Sciatic nerve (tissue), 2 donors: ENCODE results near the gene DENND1B. TPM values are rescaled to one million over a fixed set of nuclear protein-coding genes. Genes with fewer than 3 reads are reported as not detected.

Source experiments
- ATAC-seq: fragments of 200-7000 bp; cut with Tn5 transposase; one replicate; pipeline ENCODE4 v1.9.1; 2020; ENCODE audit warnings: mild to moderate bottlenecking, moderate library complexity
- DNase-seq: peaks from one replicate; pipeline ENCODE4 v3.0.0-alpha.2; 2020; ENCODE audit warnings: low spot score
- intact Hi-C: fragments of 100-400 bp; cut with DNase I; formaldehyde crosslinking; loops from one replicate; pipeline ENCODE4 v1.14.2; 2022
- total RNA-seq: library from RNA; stranded (reverse); fragmentation: NEBNext Ultra II Directional; extraction: Animal tissue kit (Norgen Biotek cat#: 25700); gene quantifications from one replicate; pipeline ENCODE4 v1.2.1, GENCODE V29; 2021
- donor health status: DM: no; HTN: no; CAD: no.
- donor health status: DM: no; HTN: no; CAD: no.

Gene DENND1B
- total RNA-seq, 1 donor from 2014 or later = 16.6 TPM

DNA sequence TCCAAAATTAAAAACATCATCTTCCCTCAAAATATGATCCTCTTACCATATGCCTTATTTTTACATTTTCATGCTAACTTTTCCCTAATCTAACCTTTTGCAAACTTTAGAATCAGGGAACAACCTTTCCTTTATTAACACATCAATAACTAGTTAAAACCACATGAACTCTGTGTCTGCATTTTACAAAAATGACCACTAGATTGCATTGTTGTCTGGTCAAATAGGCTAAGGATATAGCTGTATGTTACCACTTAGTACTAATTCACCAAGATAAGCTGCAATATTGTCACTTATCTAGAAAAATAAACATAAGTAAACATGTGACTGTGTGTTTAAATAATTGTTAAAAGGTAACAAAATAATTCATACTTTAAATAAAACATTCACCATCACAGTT, 82.3 kb downstream of the DENND1B start:
- DNase-seq (no peak), ATAC-seq (no peak)
- intact Hi-C loops = no loop called here

GRCh38 chr1:197691816-197692215, 83.5 kb downstream of the DENND1B start:
- intact Hi-C loops = no loop called here
- no peak for ATAC-seq

GRCh38 chr1:197690074-197690473, 85.2 kb downstream of the DENND1B start:
- intact Hi-C loops = no loop called here
- DNase-seq (no peak), ATAC-seq (no peak)

More at GRCh38 chr1:197691816-197692215, 83.5 kb downstream of the DENND1B start:
- DNase-seq = no peak

- DNase-seq (no peak), ATAC-seq (no peak)
- intact Hi-C loops = no loop called here
These were observed 87.0 kb downstream of the DENND1B start for GRCh38 chr1:197688233-197688632.

DNA sequence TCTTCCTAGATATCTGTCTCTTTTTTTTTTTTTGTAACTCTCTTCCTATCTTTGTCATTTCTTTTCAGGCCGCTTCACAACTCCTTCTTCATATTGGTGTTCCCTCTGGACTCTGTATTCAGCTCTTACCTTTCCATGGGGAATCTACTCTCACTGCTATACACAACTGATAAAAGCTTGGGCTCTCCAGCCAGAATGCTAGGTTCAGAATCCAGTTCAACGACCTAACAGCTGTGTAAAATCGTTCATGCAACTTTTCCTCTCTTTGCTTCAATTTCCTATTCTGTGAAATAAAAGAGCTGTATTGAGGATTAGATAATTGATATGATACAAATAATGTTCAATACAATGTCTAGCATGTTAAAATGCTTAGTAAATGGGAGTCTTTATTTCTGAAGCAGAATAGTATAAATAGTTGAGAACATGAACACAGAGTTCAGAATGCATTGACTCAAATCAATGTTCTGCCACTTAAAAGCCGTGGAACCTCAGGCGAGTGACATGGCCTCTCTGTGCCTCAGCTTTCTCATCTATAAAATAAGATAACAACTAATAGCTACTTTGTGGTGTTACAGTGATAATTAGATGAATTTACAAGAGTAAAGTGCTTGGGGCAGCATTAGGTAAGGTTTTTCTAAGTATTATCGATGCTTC, 88.5 kb downstream of the DENND1B start:
- no peak for DNase-seq
- ATAC-seq = no peak
- intact Hi-C loops = no loop called here

GRCh38 chr1:197686231-197686630, 89.0 kb downstream of the DENND1B start:
- no peak for ATAC-seq
- no peak for DNase-seq
- intact Hi-C loops = no loop called here

DNA sequence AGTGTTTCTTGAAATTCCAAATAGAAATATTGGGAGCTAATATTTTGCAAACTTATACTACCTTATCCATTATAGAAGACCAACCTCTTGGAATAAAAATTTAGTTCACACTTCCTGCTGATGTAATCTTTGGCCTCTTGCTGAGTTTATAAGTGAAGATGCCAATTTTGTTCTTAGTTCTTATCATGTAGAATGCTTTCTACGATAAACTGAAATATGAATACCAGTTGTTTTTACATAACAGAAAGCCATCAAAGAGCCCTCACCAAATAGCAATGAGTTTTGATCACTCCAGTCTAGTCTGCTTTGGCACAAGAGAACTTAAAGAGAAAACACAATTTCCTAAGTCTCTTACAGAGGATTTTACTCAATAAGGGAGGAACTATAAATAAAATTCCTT, 89.5 kb downstream of the DENND1B start:
- no peak for ATAC-seq
- intact Hi-C loops = no loop called here
- no peak for DNase-seq

GRCh38 chr1:197683895-197684553, 91.3 kb downstream of the DENND1B start:
- intact Hi-C loops = no loop called here
- ATAC-seq (no peak), DNase-seq (no peak)

DNA sequence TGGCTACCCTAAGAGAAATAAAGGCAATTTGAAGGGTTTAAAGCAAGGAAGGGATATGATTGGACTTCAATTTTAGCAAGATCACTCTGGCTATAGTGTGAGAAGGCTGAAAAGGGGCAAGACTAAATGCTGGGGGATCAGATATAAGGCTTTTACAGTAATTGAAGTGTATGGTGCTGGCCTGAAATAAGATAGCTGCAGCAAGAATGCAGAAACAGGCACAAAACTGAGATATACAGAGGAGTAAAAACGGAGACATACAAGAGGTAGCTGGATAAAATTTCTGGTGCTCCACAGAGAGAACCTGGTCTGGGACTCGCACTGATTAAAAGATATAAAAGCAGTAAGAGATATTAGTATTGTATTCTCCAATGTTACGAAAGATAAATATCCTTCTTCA, 92.0 kb downstream of the DENND1B start:
- intact Hi-C loops = no loop called here
- ATAC-seq (no peak), DNase-seq (no peak)

DNA sequence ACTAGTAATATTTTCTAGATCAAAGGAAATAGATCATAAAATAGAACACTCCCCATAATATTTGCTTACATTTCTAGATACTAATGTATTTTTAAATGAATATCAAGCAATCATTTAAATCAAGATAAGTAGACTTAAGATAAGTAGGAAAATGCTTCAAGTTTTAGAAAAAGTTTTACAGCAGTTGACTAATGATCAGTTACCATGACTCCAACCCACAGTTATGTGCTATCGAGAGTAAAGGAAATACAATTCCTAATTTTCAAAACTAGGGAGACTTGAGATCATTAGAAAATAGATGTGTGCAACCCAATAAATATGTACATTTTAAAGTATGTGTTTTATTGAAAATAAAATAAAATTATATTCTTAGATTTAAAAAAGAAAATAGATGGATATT, 95.0 kb downstream of the DENND1B start:
- no peak for ATAC-seq
- intact Hi-C loops = no loop called here
- no peak for DNase-seq

GRCh38 chr1:197677752-197678295, 97.5 kb downstream of the DENND1B start:
- no peak for DNase-seq
- no peak for ATAC-seq
- intact Hi-C loops = no loop called here

GRCh38 chr1:197677313-197677712, 98.0 kb downstream of the DENND1B start:
- intact Hi-C loops = no loop called here
- DNase-seq = no peak
- ATAC-seq = no peak

GRCh38 chr1:197675583-197676208, 99.6 kb downstream of the DENND1B start:
- no peak for DNase-seq
- intact Hi-C loops = no loop called here
- peak; percentile 96 for ATAC-seq

DNA sequence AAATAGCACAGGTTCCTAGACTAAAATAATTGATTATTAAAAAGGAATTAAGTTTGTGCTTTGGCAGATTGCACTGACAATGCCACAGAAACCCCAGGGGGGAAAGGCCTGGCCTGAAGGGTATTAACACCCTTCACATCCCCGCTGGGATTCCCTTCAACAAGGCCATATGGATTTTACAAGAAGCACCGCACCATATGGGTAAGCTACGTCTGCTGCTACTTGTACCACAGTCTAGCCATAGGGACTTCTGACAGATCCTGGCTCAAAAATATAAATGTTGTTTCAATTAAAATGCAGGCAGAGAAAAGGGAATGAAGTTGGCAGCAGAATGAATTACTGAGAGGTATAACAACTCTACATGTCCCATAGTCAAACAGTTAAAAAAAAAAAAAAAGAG, 101.0 kb downstream of the DENND1B start:
- no peak for ATAC-seq
- no peak for DNase-seq
- intact Hi-C loops = no loop called here

DNA sequence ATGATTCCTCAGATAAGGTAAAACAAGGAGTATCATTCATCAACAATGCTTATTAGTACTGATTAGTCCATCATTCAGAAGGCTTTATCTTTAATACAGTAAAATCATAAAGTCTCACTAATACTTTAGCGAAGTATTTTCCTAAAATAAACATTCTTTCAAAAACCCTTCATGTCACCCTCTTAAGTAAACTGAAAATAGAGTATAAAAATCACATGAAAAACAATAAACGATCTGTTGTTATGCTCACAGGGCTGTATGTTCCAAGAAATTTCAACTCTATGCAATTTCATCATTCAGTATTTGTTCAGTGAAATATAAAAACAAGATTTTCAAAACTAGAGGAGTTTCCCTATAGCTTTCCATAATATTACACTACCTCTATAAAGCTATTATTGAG, 102.0 kb downstream of the DENND1B start:
- DNase-seq = no peak
- intact Hi-C loops = no loop called here
- no peak for ATAC-seq

DNA sequence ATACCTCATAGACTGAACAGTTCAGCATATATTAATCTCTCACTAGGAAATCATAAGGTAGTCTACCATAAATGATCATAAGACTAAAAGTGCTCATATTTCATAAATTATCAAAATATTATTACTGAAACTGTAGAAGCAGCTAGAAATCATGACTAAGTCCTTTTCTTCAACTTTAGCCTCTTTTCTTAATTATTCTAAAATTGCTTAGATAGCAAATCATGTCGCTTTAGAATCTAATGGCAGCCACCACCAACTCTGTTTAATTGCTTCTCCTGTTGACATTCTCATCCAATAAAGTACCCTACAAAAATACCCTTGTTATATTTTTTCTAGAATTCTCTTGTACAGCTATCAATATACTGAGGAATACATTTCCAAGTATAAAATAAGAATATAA, 102.9 kb downstream of the DENND1B start:
- ATAC-seq (no peak), DNase-seq (no peak)
- intact Hi-C loops = no loop called here

DNA sequence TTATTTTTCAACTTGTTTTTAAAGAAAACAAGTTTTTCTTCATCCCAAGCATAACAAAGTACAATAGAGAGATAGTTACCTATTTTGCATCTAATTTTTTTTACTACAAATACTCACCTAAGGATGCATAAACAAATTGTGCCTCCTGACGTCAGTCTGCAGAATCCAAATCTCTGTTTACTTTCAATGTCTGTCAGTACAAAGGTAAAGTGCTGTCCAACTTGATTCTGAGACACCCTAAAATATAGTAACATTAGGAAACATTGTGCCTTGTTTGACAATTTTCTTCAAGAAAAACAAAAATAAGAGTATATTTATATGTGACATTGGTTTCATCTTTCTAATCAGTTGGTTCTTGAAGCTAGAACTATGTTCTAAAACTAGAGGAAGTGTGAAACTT, 103.4 kb downstream of the DENND1B start:
- intact Hi-C loops = no loop called here
- DNase-seq = no peak
- ATAC-seq = no peak

DNA sequence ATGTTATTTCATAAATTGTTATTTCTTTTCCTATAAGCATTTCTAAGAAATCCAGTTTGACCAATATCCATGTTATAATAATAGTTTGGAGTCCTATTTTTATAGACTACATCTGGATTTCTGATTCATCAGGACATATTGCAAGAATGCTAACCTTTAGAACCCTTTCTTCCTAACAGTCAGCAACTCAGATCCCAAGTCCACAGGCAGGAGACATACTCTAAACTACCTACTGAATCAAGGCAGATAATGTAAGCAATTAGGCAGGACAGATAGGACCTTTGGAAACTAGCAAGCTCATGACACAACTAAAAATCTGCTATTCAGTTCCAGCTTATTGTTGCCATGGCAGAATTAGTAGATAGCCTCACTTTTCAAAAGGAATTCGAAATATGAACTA, 104.1 kb downstream of the DENND1B start:
- no peak for ATAC-seq
- intact Hi-C loops = no loop called here

DNA sequence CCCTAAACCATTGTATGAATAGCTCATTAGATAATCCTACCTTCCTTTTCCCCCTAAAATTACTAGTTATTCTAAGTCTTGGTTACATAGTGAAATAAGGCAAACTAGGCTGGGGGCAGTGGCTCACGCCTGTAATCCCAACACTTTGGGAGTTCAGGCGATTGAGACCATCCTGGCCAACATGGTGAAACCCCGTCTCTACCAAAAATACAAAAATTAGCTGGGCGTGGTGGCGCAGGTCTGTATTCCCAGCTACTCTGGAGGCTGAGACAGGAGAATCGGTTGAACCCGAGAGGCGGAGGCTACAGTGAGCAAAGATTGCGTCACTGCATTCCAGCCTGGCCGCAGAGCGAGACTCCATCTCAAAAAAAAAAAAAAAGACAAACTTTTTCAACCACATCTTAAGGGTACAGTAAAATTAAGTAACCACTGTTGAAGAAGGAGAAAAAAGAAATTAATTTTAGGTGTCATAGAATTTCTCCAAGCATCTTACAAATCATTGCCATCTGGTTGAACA, 108.5 kb downstream of the DENND1B start:
- ATAC-seq = no peak
- intact Hi-C loops = no loop called here
- DNase-seq = no peak

More for the DNA sequence above, 104.1 kb downstream of the DENND1B start:
- DNase-seq = no peak

GRCh38 chr1:197664391-197664790, 110.9 kb downstream of the DENND1B start:
- no peak for ATAC-seq
- DNase-seq = no peak
- intact Hi-C loops = no loop called here
